CD14-positive monocyte (primary cell): ENCODE data around the gene AQP6. TPM values are rescaled to one million over a fixed set of nuclear protein-coding genes. Genes with fewer than 3 reads are reported as not detected.
A peak's percentile ranks its signal among the peaks of the same experiment; 100 is the strongest.

ENCODE experiments used
- DNase-seq, 3 donors: peaks; one replicate each; pipeline ENCODE4 v3.0.0-alpha.2; 2011 to 2022
- H2AFZ ChIP-seq: 2 replicates; pipeline ENCODE4 v1.6.0; 2012; ENCODE audit warnings: mild to moderate bottlenecking, low read depth, low read length, inconsistent platforms; ENCODE audit not compliant: insufficient read depth, poor library complexity, severe bottlenecking
- H3K27ac ChIP-seq, 2 donors: 1 replicate in 1 of 2; 2 replicates in 1 of 2; pipeline ENCODE4 v1.5.1; 2012 to 2013; ENCODE audit warnings: low read length in 2 of 2, control low read depth in 1 of 2, inconsistent platforms in 1 of 2, low read depth in 1 of 2, mild to moderate bottlenecking in 1 of 2
- H3K27me3 ChIP-seq, 2 donors: one replicate each; pipeline versions ENCODE4 v1.6.0 to v1.6.1; 2011 to 2013; ENCODE audit warnings: low read length in 2 of 2; ENCODE audit not compliant: control insufficient read depth in 2 of 2, insufficient read depth in 2 of 2
- H3K36me3 ChIP-seq, 2 donors: replicated peaks in 1 of 2; 1 replicate in 1 of 2; 2 replicates in 1 of 2; pipeline versions ENCODE4 v1.5.1 to v1.6.1; 2012 to 2013; ENCODE audit warnings: low read length in 2 of 2, control low read depth in 1 of 2, inconsistent platforms in 1 of 2, mild to moderate bottlenecking in 1 of 2; ENCODE audit not compliant: insufficient read depth in 2 of 2, control insufficient read depth in 1 of 2
- H3K4me1 ChIP-seq, 2 donors: 1 replicate in 1 of 2; 2 replicates in 1 of 2; pipeline versions ENCODE4 v1.5.1 to v1.6.1; 2012 to 2013; ENCODE audit warnings: low read length in 2 of 2, control low read depth in 1 of 2, inconsistent platforms in 1 of 2, mild to moderate bottlenecking in 1 of 2, moderate library complexity in 1 of 2; ENCODE audit not compliant: insufficient read depth in 2 of 2, control insufficient read depth in 1 of 2
- H3K4me2 ChIP-seq: replicated peaks from 2 replicates; pipeline ENCODE3; 2012; ENCODE audit warnings: low read length, moderate library complexity, mild to moderate bottlenecking; ENCODE audit not compliant: poor library complexity, severe bottlenecking; ENCODE audit errors: extremely low read depth
- H3K4me3 ChIP-seq, 3 experiments: fragments of 200-600 bp in 1 of 3; sonication (generic) in 1 of 3; replicated peaks in 1 of 3; 1 replicate in 2 of 3; 2 replicates in 1 of 3; pipeline ENCODE4 v1.5.1; 2011 to 2013; ENCODE audit warnings: low read length in 3 of 3, mild to moderate bottlenecking in 3 of 3, control low read depth in 2 of 3, low read depth in 2 of 3, inconsistent platforms in 1 of 3, moderate library complexity in 1 of 3
- H3K79me2 ChIP-seq: 2 replicates; pipeline ENCODE4 v1.6.0; 2012; ENCODE audit warnings: mild to moderate bottlenecking, control low read depth, inconsistent platforms, low read length, moderate library complexity; ENCODE audit not compliant: insufficient read depth
- H3K9ac ChIP-seq: 2 replicates; pipeline ENCODE4 v1.6.0; 2017; ENCODE audit warnings: low read length, mild to moderate bottlenecking; ENCODE audit not compliant: insufficient read depth, poor library complexity, severe bottlenecking
- H3K9me3 ChIP-seq, 2 donors: replicated peaks in 1 of 2; 1 replicate in 1 of 2; 2 replicates in 1 of 2; pipeline versions ENCODE4 v1.5.1 to v1.6.1; 2012 to 2013; ENCODE audit warnings: low read length in 2 of 2, control low read depth in 1 of 2; ENCODE audit not compliant: control insufficient read depth in 1 of 2, insufficient read depth in 1 of 2
- H4K20me1 ChIP-seq: 2 replicates; pipeline ENCODE4 v1.6.0; 2012; ENCODE audit warnings: mild to moderate bottlenecking, low read length, control low read depth, moderate library complexity; ENCODE audit not compliant: insufficient read depth
- H3K27ac Mint-ChIP-seq, 7 donors: one replicate each; pipeline ENCODE4 v1.8.0; 2020; ENCODE audit warnings: mild to moderate bottlenecking in 7 of 7, mixed read lengths in 7 of 7, moderate library complexity in 6 of 7, inconsistent platforms in 2 of 7
- H3K27me3 Mint-ChIP-seq, 3 donors: one replicate each; pipeline ENCODE4 v1.8.0; 2021 to 2022; ENCODE audit warnings: low read depth in 3 of 3, mild to moderate bottlenecking in 3 of 3, mixed read lengths in 3 of 3, moderate library complexity in 3 of 3, inconsistent platforms in 1 of 3
- H3K36me3 Mint-ChIP-seq, 2 donors: one replicate each; pipeline ENCODE4 v1.8.0; 2020; ENCODE audit warnings: mixed read lengths in 2 of 2, inconsistent platforms in 1 of 2, mild to moderate bottlenecking in 1 of 2
- H3K4me1 Mint-ChIP-seq: one replicate; pipeline ENCODE4 v1.8.0; 2020; ENCODE audit warnings: mild to moderate bottlenecking, mixed read lengths
- H3K4me3 Mint-ChIP-seq, 2 donors: one replicate each; pipeline ENCODE4 v1.8.0; 2020; ENCODE audit warnings: mild to moderate bottlenecking in 2 of 2, mixed read lengths in 2 of 2, moderate library complexity in 1 of 2
- H3K9me3 Mint-ChIP-seq, 7 donors: one replicate each; pipeline ENCODE4 v1.8.0; 2020 to 2022; ENCODE audit warnings: mixed read lengths in 7 of 7, mild to moderate bottlenecking in 6 of 7, moderate library complexity in 6 of 7, inconsistent platforms in 2 of 7
- CTCF ChIP-seq: fragments of 200-600 bp; IDR thresholded peaks from one replicate; pipeline ENCODE4 v1.8.0; 2022; ENCODE audit warnings: antibody characterized with exemption, mild to moderate bottlenecking
- WGBS: methylation state at CpG from one replicate; pipeline ENCODE4 v1.1.5; 2013; ENCODE audit warnings: missing lambda C conversion rate; ENCODE audit not compliant: insufficient coverage; 5-methylcytosine and 5-hydroxymethylcytosine counted together
- intact Hi-C, 2 donors: fragments of 100-400 bp; cut with micrococcal nuclease; formaldehyde crosslinking; loops; one replicate each; pipeline versions ENCODE4 v1.15.0 to v1.15.1; 2023
- polyA minus RNA-seq: library from RNA; depleted of rRNA, polyadenylated mRNA; stranded (reverse); fragments of >200 nt; gene quantifications from 2 replicates; pipeline ENCODE4 v1.2.3, GENCODE V29; 2012
- polyA plus RNA-seq, 3 donors: library from polyadenylated mRNA; depleted of rRNA in 1 of 3; unstranded in 2 of 3; stranded (reverse) in 1 of 3; fragments of 300-500 nt in 2 of 3; fragments of >200 nt in 1 of 3; fragmentation: Illumina TruSeq in 2 of 3; gene quantifications; 1 replicate in 2 of 3; 2 replicates in 1 of 3; pipeline ENCODE4 v1.2.3, GENCODE V29; 2012 to 2021
- total RNA-seq, 12 experiments: library from RNA in 1 of 12; stranded (reverse) in 1 of 12; fragments of 120-200 nt in 1 of 12; gene quantifications; one replicate each; pipeline ENCODE4 v1.2.4 and lab custom pipeline; 2013 to 2026; ENCODE audit warnings: mixed read lengths in 6 of 12, inconsistent platforms in 1 of 12

AQP6 gene
- total RNA-seq (2013): not detected
- polyA plus RNA-seq: under 1 TPM in 1 of 3 donors, not detected in 2; 0.04 TPM
- not detected in 2 replicates for polyA minus RNA-seq
- total RNA-seq (lab: John Stamatoyannopoulos, UW): 0 to 1.5 (median 0.06) reads per million in 11 experiments

- peak within 1 kb of the TSS in 1 of 7 donors; percentile 24 for H3K27ac Mint-ChIP-seq
- Histone ChIP-seq H3K27ac (no peak within 1 kb of the TSS), H3K36me3 (no peaks in the 10 kb centered on the region), H3K4me1 (peaks cover 25 to 42% of the 10 kb centered on the region in 2 donors), H2AFZ (no peak within 1 kb of the TSS), H3K27me3 (peaks cover 0 to 23% of the 10 kb centered on the region in 2 donors), H3K4me3 (no peak within 1 kb of the TSS), H3K9ac (no peak within 1 kb of the TSS), H4K20me1 (no peaks in the 10 kb centered on the region), H3K79me2 (no peaks in the 10 kb centered on the region), H3K9me3 (no peaks in the 10 kb centered on the region), H3K4me2 (no peak within 1 kb of the TSS)
- peaks cover 29% of the 10 kb centered on the region for H3K4me1 Mint-ChIP-seq
- H3K4me3 Mint-ChIP-seq: peak within 1 kb of the TSS in 1 of 2 donors; percentile 23
- TF ChIP-seq CTCF: no peak
- intact Hi-C loops: no loop called here
- peaks cover 9 to 19% (median 12%) of the 10 kb centered on the region in 3 donors for H3K27me3 Mint-ChIP-seq
- H3K36me3 Mint-ChIP-seq: peaks cover 0 to 2% of the 10 kb centered on the region in 2 donors
- DNase-seq: no peak
- no peaks in the 10 kb centered on the region for H3K9me3 Mint-ChIP-seq
- 96% methylated on average over 18 of the region's 18 CpGs for WGBS
Observed at GRCh38 chr12:49972641-49973360, at the start of gene AQP6. AQP6 (plus strand) TSS chr12:49972947; CDS start chr12:49973174, 227 bp downstream.

- H3K9me3 Mint-ChIP-seq: peaks cover 0 to 1% (median 0%) of the 10 kb centered on the region in 7 donors
- H3K36me3 ChIP-seq: no peaks in the 10 kb centered on the region
Observed at GRCh38 chr12:49923035-49923644, 49.6 kb upstream of the AQP6 start.

More at GRCh38 chr12:49923035-49923644, 49.6 kb upstream of the AQP6 start:
- no peak for TF ChIP-seq CTCF
- Histone ChIP-seq H2AFZ (no peak overlapping the region), H3K79me2 (no peaks in the 10 kb centered on the region), H3K9me3 (no peaks in the 10 kb centered on the region), H3K27ac (no peak overlapping the region), H3K9ac (no peak overlapping the region), H3K4me1 (peaks cover 11 to 15% of the 10 kb centered on the region in 2 donors), H3K27me3 (no peaks in the 10 kb centered on the region), H3K4me2 (no peak overlapping the region), H4K20me1 (no peaks in the 10 kb centered on the region), H3K4me3 (no peak overlapping the region)
- WGBS: 100% methylated on average over 3 of the region's 7 CpGs
- intact Hi-C loops: no loop called here
- no peaks in the 10 kb centered on the region for H3K36me3 Mint-ChIP-seq
- H3K4me3 Mint-ChIP-seq: no peak overlapping the region
- no peak for DNase-seq
- peaks cover 20 to 22% (median 21%) of the 10 kb centered on the region in 3 donors for H3K27me3 Mint-ChIP-seq
- no peak overlapping the region for H3K27ac Mint-ChIP-seq
- peaks cover 15% of the 10 kb centered on the region for H3K4me1 Mint-ChIP-seq
